Glutamatergic neuron (in vitro differentiated cells): ENCODE data around the gene WFIKKN1. TPM values are rescaled to one million over a fixed set of nuclear protein-coding genes. Genes with fewer than 3 reads are reported as not detected.

ENCODE experiments used
- DNase-seq: peaks from one replicate; pipeline ENCODE4 v3.0.0; 2022
- H3K27ac Mint-ChIP-seq: one replicate; pipeline ENCODE4 v1.8.0; 2020; ENCODE audit warnings: mild to moderate bottlenecking, mixed read lengths, inconsistent platforms; ENCODE audit not compliant: unreplicated experiment
- H3K27me3 Mint-ChIP-seq: one replicate; pipeline ENCODE4 v1.8.0; 2020; ENCODE audit warnings: mild to moderate bottlenecking, moderate library complexity, mixed read lengths, inconsistent platforms; ENCODE audit not compliant: unreplicated experiment
- H3K36me3 Mint-ChIP-seq: one replicate; pipeline ENCODE4 v1.8.0; 2020; ENCODE audit warnings: mild to moderate bottlenecking, mixed read lengths, inconsistent platforms; ENCODE audit not compliant: unreplicated experiment
- H3K4me1 Mint-ChIP-seq: one replicate; pipeline ENCODE4 v1.8.0; 2020; ENCODE audit warnings: mild to moderate bottlenecking, low read depth, mixed read lengths, inconsistent platforms; ENCODE audit not compliant: unreplicated experiment
- H3K4me3 Mint-ChIP-seq: one replicate; pipeline ENCODE4 v1.8.0; 2020; ENCODE audit warnings: mild to moderate bottlenecking, mixed read lengths, inconsistent platforms; ENCODE audit not compliant: unreplicated experiment
- H3K9me3 Mint-ChIP-seq: one replicate; pipeline ENCODE4 v1.8.0; 2020; ENCODE audit warnings: mild to moderate bottlenecking, moderate library complexity, mixed read lengths, inconsistent platforms; ENCODE audit not compliant: unreplicated experiment
- CTCF ChIP-seq: fragments of 200-600 bp; sonication (generic); IDR thresholded peaks from one replicate; pipeline ENCODE4 v1.5.0; 2021; ENCODE audit not compliant: partially characterized antibody, unreplicated experiment
- total RNA-seq: library from RNA; stranded (reverse); fragmentation: NEBNext Ultra II Directional; extraction: Animal tissue kit (Norgen Biotek cat#: 25700); gene quantifications from one replicate; pipeline ENCODE4 v1.2.1, GENCODE V29; 2021; ENCODE audit not compliant: unreplicated experiment

WFIKKN1 gene
- total RNA-seq, 1 donor from 2014 or later = 61.9 TPM

- Mint-ChIP-seq H3K27me3 (peaks cover 20% of the 10 kb centered on the region), H3K4me1 (peaks cover 24% of the 10 kb centered on the region), H3K4me3 (peak overlapping the region; percentile 38), H3K27ac (peak overlapping the region; percentile 29), H3K9me3 (peaks cover 14% of the 10 kb centered on the region), H3K36me3 (no peaks in the 10 kb centered on the region)
- DNase-seq = peak; percentile 30
- no peak for TF ChIP-seq CTCF
Measured at GRCh38 chr16:627454-628239, 3.1 kb upstream of the WFIKKN1 start.

GRCh38 chr16:628321-629061, 2.3 kb upstream of the WFIKKN1 start:
- DNase-seq = no peak
- Mint-ChIP-seq H3K4me1 (peaks cover 24% of the 10 kb centered on the region), H3K27me3 (peaks cover 20% of the 10 kb centered on the region), H3K27ac (peak overlapping the region; percentile 99), H3K36me3 (no peaks in the 10 kb centered on the region), H3K4me3 (peak overlapping the region; percentile 86), H3K9me3 (peaks cover 14% of the 10 kb centered on the region)
- TF ChIP-seq CTCF = no peak

- Mint-ChIP-seq H3K9me3 (peaks cover 14% of the 10 kb centered on the region), H3K4me1 (peaks cover 18% of the 10 kb centered on the region), H3K36me3 (no peaks in the 10 kb centered on the region), H3K27me3 (peaks cover 20% of the 10 kb centered on the region), H3K27ac (peak overlapping the region; percentile 99), H3K4me3 (peak overlapping the region; percentile 86)
- TF ChIP-seq CTCF = no peak
- DNase-seq = peak; percentile 97
Measured at GRCh38 chr16:629185-629832, 1.5 kb upstream of the WFIKKN1 start.

GRCh38 chr16:629833-630248, 944 bp upstream of the WFIKKN1 start:
- DNase-seq = no peak
- Mint-ChIP-seq H3K4me3 (peak overlapping the region; percentile 74), H3K27me3 (peaks cover 19% of the 10 kb centered on the region), H3K9me3 (peaks cover 14% of the 10 kb centered on the region), H3K4me1 (peaks cover 12% of the 10 kb centered on the region), H3K36me3 (no peaks in the 10 kb centered on the region), H3K27ac (peak overlapping the region; percentile 99)
- TF ChIP-seq CTCF = no peak
